Measurements from ENCODE around the gene LMF1.

DNA sequence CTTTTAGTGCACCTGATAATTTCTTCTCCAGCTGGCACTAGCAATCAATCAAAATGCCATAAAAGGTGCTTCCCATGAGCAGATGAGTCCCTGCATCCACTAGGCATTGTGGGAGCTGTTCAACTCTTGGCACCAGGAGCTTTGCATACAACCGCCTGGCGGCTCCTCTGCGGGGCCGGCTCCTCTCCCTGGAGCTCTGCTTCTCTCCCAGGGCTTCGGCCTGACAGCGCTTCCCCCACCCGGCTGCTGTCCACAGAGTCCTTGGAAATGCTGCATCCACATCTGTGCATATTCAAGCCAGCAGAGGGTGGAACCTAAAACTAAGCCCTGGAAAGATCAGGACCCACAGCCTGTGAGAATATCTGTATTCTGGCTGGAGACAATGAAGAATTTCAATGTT is 62.9 kb downstream of the LMF1 start:
- TF ChIP-seq CTCF (IDR thresholded peaks at IDR 0.05) (no peak), EZH2 (IDR thresholded peaks at IDR 0.05; ENCODE audit: borderline replicate concordance, insufficient read depth, low read depth, low read length, poor library complexity, severe bottlenecking) (no peak)

All from B cell (primary cell).